Right kidney (tissue), 9 donors: Measurements from ENCODE around the gene PDGFRB.
A peak's percentile ranks its signal among the peaks of the same experiment; 100 is the strongest.

Source experiments
- DNase-seq: peaks from one replicate; pipeline ENCODE4 v3.0.0-alpha.2; 2016
- long read RNA-seq, 8 donors: transcript quantifications; one replicate each; lab custom pipeline, GENCODE V29; 2026

The PDGFRB gene
- long read RNA-seq, donor 1, full-length matches to known transcripts: 3 of 17 reads
- long read RNA-seq, donor 1, partial matches to known transcripts: 14 of 17 reads
- long read RNA-seq, donor 1, other reads (novel, unspliced or antisense): 0 of 17 reads
- long read RNA-seq, donor 2, full-length matches to known transcripts: 1 of 9 reads
- long read RNA-seq, donor 2, partial matches to known transcripts: 8 of 9 reads
- long read RNA-seq, donor 2, other reads (novel, unspliced or antisense): 0 of 9 reads
- long read RNA-seq, donor 3, full-length matches to known transcripts: 1 of 16 reads
- long read RNA-seq, donor 3, partial matches to known transcripts: 15 of 16 reads
- long read RNA-seq, donor 3, other reads (novel, unspliced or antisense): 0 of 16 reads
- long read RNA-seq, donor 4, full-length matches to known transcripts: 3 of 35 reads
- long read RNA-seq, donor 4, partial matches to known transcripts: 32 of 35 reads
- long read RNA-seq, donor 4, other reads (novel, unspliced or antisense): 0 of 35 reads
- long read RNA-seq, donor 5, full-length matches to known transcripts: 3 of 10 reads
- long read RNA-seq, donor 5, partial matches to known transcripts: 7 of 10 reads
- long read RNA-seq, donor 5, other reads (novel, unspliced or antisense): 0 of 10 reads
- long read RNA-seq, donor 6, full-length matches to known transcripts: 1 of 31 reads
- long read RNA-seq, donor 6, partial matches to known transcripts: 30 of 31 reads
- long read RNA-seq, donor 6, other reads (novel, unspliced or antisense): 0 of 31 reads
- long read RNA-seq, donor 7, full-length matches to known transcripts: 6 of 101 reads
- long read RNA-seq, donor 7, partial matches to known transcripts: 85 of 101 reads
- long read RNA-seq, donor 7, other reads (novel, unspliced or antisense): 10 of 101 reads
- long read RNA-seq, donor 8, full-length matches to known transcripts: 6 of 22 reads
- long read RNA-seq, donor 8, partial matches to known transcripts: 16 of 22 reads
- long read RNA-seq, donor 8, other reads (novel, unspliced or antisense): 0 of 22 reads

- peak; percentile 76 for DNase-seq
These were observed at the start of gene PDGFRB for GRCh38 chr5:150155258-150156026. Gene PDGFRB (minus strand): TSS chr5:150155845. CDS start chr5:150137047, 18,798 bp downstream.

- DNase-seq: no peak
These were observed 48.9 kb upstream of the PDGFRB start for GRCh38 chr5:150204590-150204960.

GRCh38 chr5:150203832-150204589, 48.4 kb upstream of the PDGFRB start:
- DNase-seq: no peak

- no peak for DNase-seq
These were observed 46.9 kb upstream of the PDGFRB start for GRCh38 chr5:150202501-150202900.

GRCh38 chr5:150197476-150197875, 41.8 kb upstream of the PDGFRB start:
- DNase-seq: no peak

GRCh38 chr5:150196986-150197385, 41.3 kb upstream of the PDGFRB start:
- no peak for DNase-seq

GRCh38 chr5:150196514-150196913, 40.9 kb upstream of the PDGFRB start:
- DNase-seq: no peak

- no peak for DNase-seq
These were observed 40.3 kb upstream of the PDGFRB start for GRCh38 chr5:150195736-150196485.

- no peak for DNase-seq
These were observed 36.8 kb upstream of the PDGFRB start for GRCh38 chr5:150192462-150192861.

- no peak for DNase-seq
These were observed 35.3 kb upstream of the PDGFRB start for GRCh38 chr5:150190987-150191386.

- no peak for DNase-seq
These were observed 34.9 kb upstream of the PDGFRB start for GRCh38 chr5:150190503-150190979.

GRCh38 chr5:150189728-150190502, 34.3 kb upstream of the PDGFRB start, which contains the start of gene SLC6A7:
Gene SLC6A7 (plus strand): TSS chr5:150190062. CDS start chr5:150190328, 266 bp downstream.
- peak; percentile 41 for DNase-seq

- DNase-seq: no peak
These were observed 33.7 kb upstream of the PDGFRB start for GRCh38 chr5:150189326-150189725.

GRCh38 chr5:150188146-150188842, 32.6 kb upstream of the PDGFRB start:
- DNase-seq: no peak

- DNase-seq: no peak
These were observed 31.3 kb upstream of the PDGFRB start for GRCh38 chr5:150186897-150187296.

- no peak for DNase-seq
These were observed 30.5 kb upstream of the PDGFRB start for GRCh38 chr5:150186137-150186536.

- no peak for DNase-seq
These were observed 29.6 kb upstream of the PDGFRB start for GRCh38 chr5:150184990-150185912.

- DNase-seq: no peak
These were observed 28.4 kb upstream of the PDGFRB start for GRCh38 chr5:150184006-150184405.
